Measurements from ENCODE around the gene PDZRN4. TPM values are rescaled to one million over a fixed set of nuclear protein-coding genes. Genes with fewer than 3 reads are reported as not detected.
"Not testable (repeated sequence)": the region's sequence is repeated elsewhere in the genome, so short reads cannot be mapped to it uniquely, and the experiment has no call there.

Gene PDZRN4
- total RNA-seq, 1 donor from 2014 or later: 0.14 TPM

DNA sequence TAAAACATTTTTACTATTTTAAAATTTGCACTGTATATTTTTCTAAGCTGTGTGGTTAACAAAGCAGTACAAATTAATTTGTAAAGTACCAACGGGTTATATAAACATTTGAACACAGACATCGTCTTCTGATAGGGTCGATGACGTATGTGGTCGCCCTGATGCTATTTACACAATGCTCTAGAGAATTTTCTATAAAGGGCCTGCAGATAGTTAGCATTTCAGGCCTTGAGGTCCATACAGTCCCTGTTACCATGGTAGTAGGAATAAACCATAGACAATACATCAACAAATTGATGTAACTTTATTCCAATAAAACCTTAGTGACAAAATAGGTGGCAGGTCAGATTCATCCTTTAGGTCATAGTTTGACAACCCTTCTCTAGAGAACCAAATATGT, 25.7 kb upstream of the PDZRN4 start:
- no peaks in the 10 kb centered on the region for H3K36me3 ChIP-seq
- intact Hi-C loops (cut with micrococcal nuclease): no loop called here
- no peaks in the 10 kb centered on the region for H3K9me3 ChIP-seq (replicated peaks)
- H3K27ac ChIP-seq (replicated peaks): no peak overlapping the region
- TF ChIP-seq, protein P1, sequence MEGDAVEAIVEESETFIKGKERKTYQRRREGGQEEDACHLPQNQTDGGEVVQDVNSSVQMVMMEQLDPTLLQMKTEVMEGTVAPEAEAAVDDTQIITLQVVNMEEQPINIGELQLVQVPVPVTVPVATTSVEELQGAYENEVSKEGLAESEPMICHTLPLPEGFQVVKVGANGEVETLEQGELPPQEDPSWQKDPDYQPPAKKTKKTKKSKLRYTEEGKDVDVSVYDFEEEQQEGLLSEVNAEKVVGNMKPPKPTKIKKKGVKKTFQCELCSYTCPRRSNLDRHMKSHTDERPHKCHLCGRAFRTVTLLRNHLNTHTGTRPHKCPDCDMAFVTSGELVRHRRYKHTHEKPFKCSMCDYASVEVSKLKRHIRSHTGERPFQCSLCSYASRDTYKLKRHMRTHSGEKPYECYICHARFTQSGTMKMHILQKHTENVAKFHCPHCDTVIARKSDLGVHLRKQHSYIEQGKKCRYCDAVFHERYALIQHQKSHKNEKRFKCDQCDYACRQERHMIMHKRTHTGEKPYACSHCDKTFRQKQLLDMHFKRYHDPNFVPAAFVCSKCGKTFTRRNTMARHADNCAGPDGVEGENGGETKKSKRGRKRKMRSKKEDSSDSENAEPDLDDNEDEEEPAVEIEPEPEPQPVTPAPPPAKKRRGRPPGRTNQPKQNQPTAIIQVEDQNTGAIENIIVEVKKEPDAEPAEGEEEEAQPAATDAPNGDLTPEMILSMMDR (IDR thresholded peaks at IDR 0.05; ENCODE audit: borderline replicate concordance): no peak
- H3K27me3 ChIP-seq (ENCODE audit: low read depth): no peaks in the 10 kb centered on the region
- DNase-seq: no peak
- no peak overlapping the region for H3K4me3 ChIP-seq
- no peaks in the 10 kb centered on the region for H3K4me1 ChIP-seq

DNA sequence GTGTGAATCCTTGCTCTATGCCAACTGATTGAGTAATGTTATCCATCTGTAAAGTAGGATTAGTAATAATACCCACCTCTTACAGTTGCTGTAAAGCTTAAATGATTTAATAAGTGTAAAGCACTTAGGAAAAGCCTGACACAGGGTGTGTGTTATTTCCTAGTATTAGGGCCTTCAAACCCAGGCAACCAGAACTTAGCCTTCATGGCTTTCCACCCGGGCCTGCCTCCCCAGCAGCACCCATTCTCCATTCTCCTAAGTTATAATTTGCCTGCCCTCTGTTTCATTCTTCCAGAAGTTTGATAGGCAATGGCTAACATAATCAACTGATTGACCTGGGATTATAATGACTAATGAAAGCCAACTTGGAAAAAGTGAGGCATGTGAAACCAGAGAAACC, 20.4 kb upstream of the PDZRN4 start:
- peaks cover 4% of the 10 kb centered on the region for H3K9me3 ChIP-seq (replicated peaks)
- H3K4me1 ChIP-seq: no peaks in the 10 kb centered on the region
- intact Hi-C loops (cut with micrococcal nuclease): no loop called here
- peaks cover 3% of the 10 kb centered on the region for H3K27me3 ChIP-seq (ENCODE audit: low read depth)
- no peak for DNase-seq
- no peaks in the 10 kb centered on the region for H3K36me3 ChIP-seq
- TF ChIP-seq, protein P1 (IDR thresholded peaks at IDR 0.05; ENCODE audit: borderline replicate concordance): no peak
- H3K4me3 ChIP-seq: no peak overlapping the region
- H3K27ac ChIP-seq (replicated peaks): no peak overlapping the region

DNA sequence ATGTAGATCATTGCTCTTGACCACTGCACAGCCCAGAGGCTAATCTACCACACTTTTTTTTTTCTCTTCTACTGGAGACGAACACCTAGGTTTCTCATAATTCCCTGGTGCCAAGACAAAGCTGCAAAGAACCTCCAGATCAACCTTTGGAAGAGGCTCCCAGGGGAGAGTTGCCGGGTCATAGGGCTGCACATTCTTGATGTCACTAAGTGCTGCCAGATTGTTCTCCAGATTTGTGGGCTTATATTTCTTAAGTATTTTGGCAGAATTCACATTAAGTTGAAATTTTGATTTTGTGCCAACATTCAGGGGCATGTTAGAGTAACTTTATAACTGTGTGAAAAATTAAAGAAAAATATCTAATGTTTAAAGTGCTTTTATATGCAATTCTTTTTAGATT, 13.5 kb upstream of the PDZRN4 start:
- DNase-seq: no peak
- TF ChIP-seq, protein P1 (IDR thresholded peaks at IDR 0.05; ENCODE audit: borderline replicate concordance): no peak

DNA sequence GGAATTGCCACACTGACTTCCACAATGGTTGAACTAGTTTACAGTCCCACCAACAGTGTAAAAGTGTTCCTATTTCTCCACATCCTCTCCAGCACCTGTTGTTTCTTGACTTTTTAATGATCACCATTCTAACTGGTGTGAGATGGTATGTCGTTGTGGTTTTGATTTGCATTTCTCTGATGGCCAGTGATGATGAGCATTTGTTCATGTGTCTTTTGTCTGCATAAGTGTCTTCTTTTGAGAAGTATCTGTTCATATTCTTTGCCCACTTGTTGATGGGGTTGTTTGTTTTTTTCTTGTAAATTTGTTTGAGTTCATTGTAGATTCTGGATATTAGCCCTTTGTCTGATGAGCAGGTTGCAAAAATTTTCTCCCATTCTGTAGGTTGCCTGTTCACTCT, 8.6 kb upstream of the PDZRN4 start:
- H3K9me3 ChIP-seq (replicated peaks); DNase-seq; H3K27me3 ChIP-seq (ENCODE audit: low read depth); H3K36me3 ChIP-seq; H3K27ac ChIP-seq (replicated peaks); H3K4me3 ChIP-seq; intact Hi-C loops (cut with micrococcal nuclease); H3K4me1 ChIP-seq: not testable (repeated sequence)

More for the DNA sequence above, 13.5 kb upstream of the PDZRN4 start:
- Histone ChIP-seq H3K36me3 (no peaks in the 10 kb centered on the region), H3K9me3 (replicated peaks) (peaks cover 10% of the 10 kb centered on the region), H3K4me3 (no peak overlapping the region), H3K4me1 (no peaks in the 10 kb centered on the region), H3K27ac (replicated peaks) (no peak overlapping the region), H3K27me3 (ENCODE audit: low read depth) (peaks cover 3% of the 10 kb centered on the region)
- intact Hi-C loops (cut with micrococcal nuclease): no loop called here

DNA sequence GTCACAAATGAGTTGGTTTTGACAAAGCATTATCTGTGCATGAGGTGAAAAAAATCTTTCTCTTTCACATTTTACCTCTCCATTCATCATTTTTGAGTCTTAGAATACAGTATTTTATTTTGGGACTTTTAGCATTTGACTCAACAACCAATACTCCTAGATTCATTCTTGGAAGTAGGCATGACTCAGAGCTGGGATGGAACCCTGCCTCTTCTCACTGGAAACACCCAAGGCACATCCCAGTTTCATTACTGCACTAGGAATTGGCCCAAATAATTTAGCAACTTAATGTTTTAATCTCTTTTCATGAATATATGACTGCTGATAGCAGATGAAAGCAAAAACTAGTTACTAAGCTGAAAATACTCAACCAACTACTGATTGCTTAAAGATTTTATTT, 3.3 kb upstream of the PDZRN4 start:
- no peak overlapping the region for H3K27ac ChIP-seq (replicated peaks)

DNA sequence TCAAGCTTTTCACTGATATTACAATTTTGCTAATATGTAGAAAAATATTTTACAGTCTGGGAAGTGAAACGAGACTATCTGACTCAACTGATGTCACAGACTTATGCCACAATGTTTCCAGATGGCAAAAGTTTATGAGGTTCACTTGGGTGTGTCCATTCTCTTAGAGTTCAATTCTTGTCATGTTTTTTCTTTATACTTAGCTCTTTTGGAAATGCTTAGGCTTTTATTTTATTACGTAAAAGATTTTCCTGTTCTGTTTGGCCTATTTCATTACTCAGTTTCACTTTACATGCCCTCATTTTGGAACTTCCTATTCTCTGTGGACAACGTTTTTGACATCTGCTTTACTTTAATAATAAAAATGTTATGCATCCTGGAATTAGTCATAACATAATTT, 2.1 kb upstream of the PDZRN4 start:
- TF ChIP-seq, protein P1 (IDR thresholded peaks at IDR 0.05; ENCODE audit: borderline replicate concordance): no peak
- no peak overlapping the region for H3K27ac ChIP-seq (replicated peaks)
- intact Hi-C loops (cut with micrococcal nuclease): no loop called here
- H3K9me3 ChIP-seq (replicated peaks): no peaks in the 10 kb centered on the region
- DNase-seq: no peak
- H3K4me3 ChIP-seq: no peak overlapping the region
- H3K27me3 ChIP-seq (ENCODE audit: low read depth): peaks cover 60% of the 10 kb centered on the region
- no peaks in the 10 kb centered on the region for H3K36me3 ChIP-seq
- peaks cover 23% of the 10 kb centered on the region for H3K4me1 ChIP-seq

More for the DNA sequence above, 3.3 kb upstream of the PDZRN4 start:
- TF ChIP-seq, protein P1 (IDR thresholded peaks at IDR 0.05; ENCODE audit: borderline replicate concordance): no peak
- intact Hi-C loops (cut with micrococcal nuclease): no loop called here
- Histone ChIP-seq H3K36me3 (no peaks in the 10 kb centered on the region), H3K9me3 (replicated peaks) (no peaks in the 10 kb centered on the region), H3K4me3 (no peak overlapping the region), H3K4me1 (peaks cover 19% of the 10 kb centered on the region), H3K27me3 (ENCODE audit: low read depth) (peaks cover 49% of the 10 kb centered on the region)
- DNase-seq: no peak

Data from left ventricle myocardium inferior (tissue), 1 donor.